Activated CD8-positive, alpha-beta T cell treated with anti-CD3 and anti-CD28 coated beads for 36 hours (primary cell): ENCODE data around the gene CENPP. TPM values are rescaled to one million over a fixed set of nuclear protein-coding genes. Genes with fewer than 3 reads are reported as not detected.

ENCODE experiments used
- ATAC-seq: fragments of 200-7000 bp; cut with Tn5 transposase; one replicate; pipeline ENCODE4 v1.10.0; 2021; ENCODE audit warnings: mild to moderate bottlenecking, moderate library complexity
- CTCF ChIA-PET: fragments of 350-600 bp; sonication (Branson Sonifier 250); formaldehyde crosslinking; loops from one replicate; lab custom pipeline; 2021; ENCODE audit warnings: antibody characterized with exemption; lab: Charles Lee
- POLR2A ChIA-PET: fragments of 350-600 bp; sonication (Branson Sonifier 250); formaldehyde crosslinking; loops from one replicate; lab custom pipeline; 2021; ENCODE audit warnings: antibody characterized with exemption; lab: Charles Lee
- DNase-seq: peaks from one replicate; pipeline ENCODE4 v3.0.0-alpha.2; 2020
- H3K27ac Mint-ChIP-seq: one replicate; pipeline ENCODE4 v1.8.0; 2021; ENCODE audit warnings: mild to moderate bottlenecking, mixed read lengths
- H3K27me3 Mint-ChIP-seq: one replicate; pipeline ENCODE4 v1.8.0; 2021; ENCODE audit warnings: mixed read lengths
- H3K36me3 Mint-ChIP-seq: one replicate; pipeline ENCODE4 v1.8.0; 2021; ENCODE audit warnings: low read depth, mixed read lengths
- H3K4me1 Mint-ChIP-seq: one replicate; pipeline ENCODE4 v1.8.0; 2021; ENCODE audit warnings: low read depth, mixed read lengths
- H3K4me3 Mint-ChIP-seq: one replicate; pipeline ENCODE4 v1.8.0; 2021; ENCODE audit warnings: mild to moderate bottlenecking, moderate library complexity, mixed read lengths
- H3K9me3 Mint-ChIP-seq: one replicate; pipeline ENCODE4 v1.8.0; 2021; ENCODE audit warnings: mixed read lengths
- CTCF ChIP-seq: fragments of 200-600 bp; IDR thresholded peaks from one replicate; pipeline ENCODE4 v1.8.0; 2022; ENCODE audit warnings: antibody characterized with exemption, mild to moderate bottlenecking
- intact Hi-C: fragments of 100-400 bp; cut with micrococcal nuclease; formaldehyde crosslinking; loops from one replicate; pipeline ENCODE4 v1.10.0; 2022
- total RNA-seq, 2 experiments: library from RNA; stranded (reverse); gene quantifications; one replicate each; pipeline ENCODE4 v1.2.3, GENCODE V29; 2021

The CENPP gene
- total RNA-seq, 2 experiments from 2014 or later: 22.5 to 28.7 TPM

GRCh38 chr9:92617195-92617813 lies 291.6 kb downstream of the CENPP start:
- H3K4me3 Mint-ChIP-seq: no peak overlapping the region
- no peak for TF ChIP-seq CTCF
- H3K36me3 Mint-ChIP-seq: peaks cover 25% of the 10 kb centered on the region
- ChIA-PET CTCF (no interaction called here), POLR2A (interaction anchor here (1.0 kb wide), 1 partner anchor 16 kb away, joined by 3 read pairs; no protein-coding TSS in a partner anchor)
- no peaks in the 10 kb centered on the region for H3K9me3 Mint-ChIP-seq
- no peaks in the 10 kb centered on the region for H3K4me1 Mint-ChIP-seq
- intact Hi-C loops: no loop called here
- H3K27ac Mint-ChIP-seq: no peak overlapping the region
- ATAC-seq (no peak), DNase-seq (no peak)
- H3K27me3 Mint-ChIP-seq: no peaks in the 10 kb centered on the region

- Mint-ChIP-seq H3K4me3 (no peak overlapping the region), H3K9me3 (no peaks in the 10 kb centered on the region), H3K36me3 (peaks cover 23% of the 10 kb centered on the region), H3K27me3 (no peaks in the 10 kb centered on the region), H3K4me1 (no peaks in the 10 kb centered on the region), H3K27ac (no peak overlapping the region)
- ChIA-PET CTCF (no interaction called here), POLR2A (no interaction called here)
- intact Hi-C loops: no loop called here
- no peak for TF ChIP-seq CTCF
- ATAC-seq (no peak), DNase-seq (no peak)
Observed at GRCh38 chr9:92617951-92618510, 292.3 kb downstream of the CENPP start.

GRCh38 chr9:92618633-92619225 lies 293.0 kb downstream of the CENPP start:
- Mint-ChIP-seq H3K27ac (no peak overlapping the region), H3K27me3 (no peaks in the 10 kb centered on the region), H3K9me3 (no peaks in the 10 kb centered on the region), H3K4me3 (no peak overlapping the region), H3K4me1 (no peaks in the 10 kb centered on the region), H3K36me3 (peaks cover 25% of the 10 kb centered on the region)
- DNase-seq (no peak), ATAC-seq (no peak)
- POLR2A ChIA-PET: no interaction called here
- no peak for TF ChIP-seq CTCF
- intact Hi-C loops: no loop called here
- CTCF ChIA-PET: no interaction called here

- TF ChIP-seq CTCF: no peak
- CTCF ChIA-PET: interaction anchor here (1.1 kb wide), 1 partner anchor 486 kb away, joined by 3 read pairs; no protein-coding TSS in a partner anchor
- DNase-seq: no peak
- no peaks in the 10 kb centered on the region for H3K4me1 Mint-ChIP-seq
- no peaks in the 10 kb centered on the region for H3K9me3 Mint-ChIP-seq
- H3K4me3 Mint-ChIP-seq: no peak overlapping the region
- intact Hi-C loops: no loop called here
- H3K27ac Mint-ChIP-seq: no peak overlapping the region
- H3K36me3 Mint-ChIP-seq: peaks cover 24% of the 10 kb centered on the region
- no peak for ATAC-seq
- POLR2A ChIA-PET: interaction anchor here (1.2 kb wide), 1 partner anchor 163 kb away, joined by 5 read pairs; no protein-coding TSS in a partner anchor
- no peaks in the 10 kb centered on the region for H3K27me3 Mint-ChIP-seq
Observed at GRCh38 chr9:92619601-92620300, 294.0 kb downstream of the CENPP start.
